ENCODE results near the gene DCD.

DNA sequence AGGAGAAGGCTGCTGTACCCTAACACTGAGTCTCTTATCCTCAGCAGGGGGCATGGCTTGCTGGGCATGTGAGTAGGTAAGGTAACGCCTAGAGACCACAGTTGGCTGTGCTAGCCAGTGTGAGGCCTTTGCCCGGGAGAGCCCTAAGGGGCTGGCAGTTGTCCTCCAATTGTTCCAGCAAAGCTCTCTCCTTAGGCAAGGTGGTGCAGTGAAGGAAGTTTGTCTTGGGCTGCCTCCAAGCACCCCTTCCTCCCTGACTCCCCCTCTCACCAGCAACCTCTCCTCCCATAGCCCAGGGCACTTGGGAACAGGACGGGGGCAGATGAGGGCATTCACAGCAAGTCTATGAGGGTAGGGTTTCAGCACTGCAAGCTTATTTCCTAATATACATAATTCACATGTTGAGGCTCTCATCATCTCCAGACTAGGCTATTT, 36.4 kb downstream of the DCD start:
- TF ChIP-seq, protein P1, sequence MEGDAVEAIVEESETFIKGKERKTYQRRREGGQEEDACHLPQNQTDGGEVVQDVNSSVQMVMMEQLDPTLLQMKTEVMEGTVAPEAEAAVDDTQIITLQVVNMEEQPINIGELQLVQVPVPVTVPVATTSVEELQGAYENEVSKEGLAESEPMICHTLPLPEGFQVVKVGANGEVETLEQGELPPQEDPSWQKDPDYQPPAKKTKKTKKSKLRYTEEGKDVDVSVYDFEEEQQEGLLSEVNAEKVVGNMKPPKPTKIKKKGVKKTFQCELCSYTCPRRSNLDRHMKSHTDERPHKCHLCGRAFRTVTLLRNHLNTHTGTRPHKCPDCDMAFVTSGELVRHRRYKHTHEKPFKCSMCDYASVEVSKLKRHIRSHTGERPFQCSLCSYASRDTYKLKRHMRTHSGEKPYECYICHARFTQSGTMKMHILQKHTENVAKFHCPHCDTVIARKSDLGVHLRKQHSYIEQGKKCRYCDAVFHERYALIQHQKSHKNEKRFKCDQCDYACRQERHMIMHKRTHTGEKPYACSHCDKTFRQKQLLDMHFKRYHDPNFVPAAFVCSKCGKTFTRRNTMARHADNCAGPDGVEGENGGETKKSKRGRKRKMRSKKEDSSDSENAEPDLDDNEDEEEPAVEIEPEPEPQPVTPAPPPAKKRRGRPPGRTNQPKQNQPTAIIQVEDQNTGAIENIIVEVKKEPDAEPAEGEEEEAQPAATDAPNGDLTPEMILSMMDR (IDR thresholded peaks at IDR 0.05), result no peak
- TF ChIP-seq EP300 (IDR thresholded peaks at IDR 0.05), result no peak

Data from gastroesophageal sphincter (tissue), 3 donors.